GM19025 (cell line): Measurements from ENCODE around the gene ACTG1.

Source experiments
- ATAC-seq: cut with Tn5 transposase; IDR thresholded peaks from one replicate; pipeline ENCODE4 v1.9.1; 2021; ENCODE audit warnings: mild to moderate bottlenecking, low read depth, moderate library complexity; ENCODE audit not compliant: unreplicated experiment

The ACTG1 gene

DNA sequence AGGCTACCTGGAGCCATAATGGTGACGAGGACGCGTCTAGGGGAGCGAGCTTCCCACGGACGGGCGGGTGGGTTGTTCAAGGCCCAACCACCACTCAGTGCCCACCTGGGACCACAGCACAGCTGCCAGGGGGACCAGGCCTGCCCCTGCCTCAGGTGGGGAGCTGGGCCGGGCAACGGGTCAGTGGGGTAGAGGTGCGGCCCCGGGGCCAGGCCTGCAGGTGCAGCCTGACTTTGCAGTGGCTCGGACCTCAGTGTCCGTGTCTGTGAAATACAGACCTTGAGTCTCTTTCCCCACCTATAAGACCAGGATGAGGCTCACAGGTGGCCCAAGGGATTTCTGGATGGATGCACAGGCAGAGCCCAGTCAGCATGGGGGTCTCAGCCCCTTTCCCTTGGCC is 43.3 kb downstream of the ACTG1 start:
- no peak for ATAC-seq

DNA sequence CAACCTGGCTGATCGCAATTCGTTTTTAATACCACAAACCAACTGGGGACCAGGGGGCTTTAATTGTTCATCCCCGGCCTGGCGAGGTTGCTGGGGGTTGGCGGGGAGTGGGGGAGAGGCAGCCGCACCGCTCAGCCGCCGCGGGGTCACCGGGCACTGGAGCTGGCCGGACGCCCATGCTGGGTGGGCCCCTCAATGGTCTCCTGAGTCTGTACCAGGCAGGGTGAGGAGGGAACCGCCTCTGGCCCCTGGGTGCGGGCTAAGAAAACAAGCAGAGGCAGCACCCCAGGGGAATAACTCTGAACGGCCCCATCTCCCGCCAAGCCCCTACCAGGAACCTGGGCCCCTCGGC is 43.9 kb downstream of the ACTG1 start:
- no peak for ATAC-seq

GRCh38 chr17:81468111-81468769 is 44.4 kb downstream of the ACTG1 start:
- ATAC-seq, result no peak

DNA sequence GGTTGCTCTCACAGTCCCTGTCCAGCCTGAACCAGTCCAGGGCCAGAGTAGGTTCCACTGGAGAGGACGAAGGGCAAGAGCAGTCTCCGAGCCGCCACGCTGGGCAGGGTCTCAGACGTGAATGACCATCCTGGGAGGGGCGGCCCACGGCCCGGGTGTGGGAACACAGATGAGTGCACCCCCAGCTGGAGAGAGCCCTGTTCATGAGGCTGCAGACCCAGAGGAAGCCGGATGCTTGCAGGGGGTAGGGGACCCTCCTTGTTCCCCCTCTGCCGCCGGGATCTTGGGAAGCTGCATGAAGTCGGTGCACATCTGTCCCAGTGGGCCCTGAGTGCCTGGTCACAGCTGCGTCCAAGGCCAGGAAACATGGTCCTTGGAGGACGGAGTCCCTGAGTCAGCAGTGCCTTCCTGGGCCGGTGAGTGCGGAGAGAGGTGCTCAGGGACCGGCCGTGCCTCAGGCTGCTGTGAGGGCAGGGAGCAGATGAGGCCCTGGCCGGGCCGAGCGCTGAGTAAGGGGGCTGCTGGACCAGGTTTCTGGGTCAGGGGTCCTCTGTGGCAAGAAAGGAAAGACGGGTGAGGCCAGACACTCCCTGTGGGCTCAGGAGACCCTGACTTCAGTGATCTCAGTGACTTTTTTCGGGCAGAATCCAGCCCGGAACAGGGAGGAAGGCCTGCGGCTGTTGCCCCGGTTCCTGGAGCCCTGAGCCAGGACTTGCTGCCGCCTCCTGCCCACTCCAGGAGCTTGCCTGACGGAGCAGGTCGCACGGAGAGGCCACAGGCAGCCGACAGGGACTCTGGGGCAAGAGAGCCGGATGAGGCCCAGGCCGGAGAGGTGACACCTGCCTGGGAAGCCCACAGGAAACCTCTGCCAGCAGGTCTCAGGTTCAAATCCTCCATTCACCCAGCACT is 45.8 kb downstream of the ACTG1 start:
- ATAC-seq, result no peak

DNA sequence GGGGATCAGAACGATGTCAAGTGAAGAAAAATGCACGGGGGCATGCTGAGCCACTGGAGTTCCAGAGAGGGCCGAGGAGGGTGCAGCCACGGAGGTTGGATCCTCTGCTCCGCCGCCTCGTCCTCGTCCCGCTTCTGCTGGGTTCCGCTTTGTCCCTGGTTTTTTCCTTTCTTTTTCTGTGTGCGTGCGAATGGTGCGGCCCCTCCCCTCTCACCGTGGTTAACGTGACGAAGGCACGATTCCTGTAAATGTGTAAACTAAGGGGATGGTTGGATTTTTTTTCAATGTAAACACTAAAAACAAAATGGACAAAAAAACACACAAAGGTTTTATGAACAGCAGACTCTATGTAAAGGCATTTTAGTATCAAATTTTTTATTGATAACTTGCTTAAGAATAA is 46.7 kb downstream of the ACTG1 start:
- no peak for ATAC-seq

- no peak for ATAC-seq
Observed at GRCh38 chr17:81464586-81464985, 48.0 kb downstream of the ACTG1 start.

DNA sequence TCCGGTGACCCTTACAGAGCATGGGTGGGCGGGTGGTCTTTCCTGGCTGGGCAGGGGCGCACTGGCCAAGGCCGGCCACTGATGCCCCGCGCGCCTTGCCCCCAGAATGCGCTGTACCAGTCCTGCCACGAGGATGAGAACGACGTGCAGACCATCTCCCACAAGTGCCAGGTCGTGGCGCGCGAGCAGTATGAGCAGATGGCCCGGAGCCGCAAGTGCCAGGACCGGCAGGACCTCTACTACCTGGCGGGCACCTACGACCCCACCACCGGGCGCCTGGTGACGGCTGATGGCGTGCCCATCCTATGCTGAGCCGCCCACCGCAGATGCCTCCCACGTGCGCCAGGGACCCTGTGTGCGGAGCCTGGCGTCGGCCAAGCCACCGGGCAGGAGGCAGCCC is 49.1 kb downstream of the ACTG1 start:
- no peak for ATAC-seq

- ATAC-seq, result no peak
Observed at GRCh38 chr17:81462506-81463125, 50.0 kb downstream of the ACTG1 start.

DNA sequence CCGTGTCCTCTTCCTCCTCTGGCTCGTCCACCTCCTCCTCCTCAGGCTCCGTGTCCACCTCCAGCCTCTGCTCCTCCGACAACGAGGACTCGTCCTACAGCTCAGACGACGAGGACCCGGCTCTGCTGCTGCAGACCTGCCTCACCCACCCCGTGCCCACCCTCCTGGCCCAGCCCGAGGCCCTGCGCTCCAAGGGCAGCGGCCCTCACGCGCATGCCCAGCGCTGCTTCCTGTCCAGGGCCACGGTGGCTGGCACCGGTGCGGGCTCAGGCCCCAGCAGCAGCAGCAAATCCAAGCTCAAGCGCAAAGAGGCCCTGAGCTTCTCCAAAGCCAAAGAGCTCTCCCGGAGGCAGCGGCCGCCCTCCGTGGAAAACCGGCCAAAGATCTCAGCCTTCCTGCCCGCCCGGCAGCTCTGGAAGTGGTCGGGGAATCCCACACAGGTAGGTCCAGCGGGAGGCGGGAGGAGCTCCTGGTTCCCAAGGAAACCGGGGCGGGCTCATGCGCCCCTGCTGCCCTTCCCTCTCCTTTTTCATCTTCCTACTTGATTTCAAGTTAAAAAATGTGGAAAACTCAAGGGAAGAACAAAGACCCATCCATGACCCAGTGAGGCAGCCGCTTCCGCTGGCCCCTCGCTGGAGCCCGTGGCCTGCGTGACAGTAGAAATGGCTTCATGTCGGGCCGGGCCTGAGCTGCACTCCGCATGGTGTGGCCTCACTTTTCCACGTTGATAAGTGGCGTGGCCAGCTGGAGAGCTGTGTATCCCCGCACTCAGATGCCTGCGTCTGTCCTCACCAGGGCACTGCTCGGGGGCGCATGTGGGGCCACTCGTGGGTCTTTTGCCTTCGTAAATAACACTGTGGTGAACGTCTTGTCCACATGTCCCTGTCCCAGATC is 50.7 kb downstream of the ACTG1 start:
- ATAC-seq, result no peak

- ATAC-seq, result no peak
Observed at GRCh38 chr17:81460856-81461460, 51.6 kb downstream of the ACTG1 start.
